ENCODE results near the gene CELF4.

Gene CELF4

GRCh38 chr18:37521510-37522465, 43.8 kb downstream of the CELF4 start:
- no peak for DNase-seq

- DNase-seq: no peak
These were observed 45.1 kb downstream of the CELF4 start for GRCh38 chr18:37520508-37520907.

GRCh38 chr18:37519510-37520135, 46.0 kb downstream of the CELF4 start:
- DNase-seq: no peak

- no peak for DNase-seq
These were observed 49.2 kb downstream of the CELF4 start for GRCh38 chr18:37516361-37516853.

GRCh38 chr18:37514953-37515352, 50.6 kb downstream of the CELF4 start:
- DNase-seq: no peak

GRCh38 chr18:37512400-37512799, 53.2 kb downstream of the CELF4 start:
- DNase-seq: no peak

GRCh38 chr18:37511721-37512298, 53.8 kb downstream of the CELF4 start:
- no peak for DNase-seq

- no peak for DNase-seq
These were observed 56.0 kb downstream of the CELF4 start for GRCh38 chr18:37509600-37509999.

GRCh38 chr18:37508207-37508606, 57.4 kb downstream of the CELF4 start:
- no peak for DNase-seq

- no peak for DNase-seq
These were observed 58.4 kb downstream of the CELF4 start for GRCh38 chr18:37507239-37507638.

GRCh38 chr18:37506001-37506400, 59.6 kb downstream of the CELF4 start:
- DNase-seq: no peak

GRCh38 chr18:37505321-37505720, 60.3 kb downstream of the CELF4 start:
- DNase-seq: no peak

GRCh38 chr18:37502601-37503000, 63.0 kb downstream of the CELF4 start:
- DNase-seq: no peak

GRCh38 chr18:37502036-37502435, 63.6 kb downstream of the CELF4 start:
- no peak for DNase-seq

GRCh38 chr18:37501136-37501535, 64.5 kb downstream of the CELF4 start:
- no peak for DNase-seq

- DNase-seq: no peak
These were observed 65.7 kb downstream of the CELF4 start for GRCh38 chr18:37499913-37500312.

GRCh38 chr18:37499044-37499443, 66.6 kb downstream of the CELF4 start:
- DNase-seq: no peak

GRCh38 chr18:37497853-37498518, 67.6 kb downstream of the CELF4 start:
- no peak for DNase-seq

- DNase-seq: no peak
These were observed 69.0 kb downstream of the CELF4 start for GRCh38 chr18:37496568-37496967.

GRCh38 chr18:37495354-37495753, 70.2 kb downstream of the CELF4 start:
- no peak for DNase-seq

GRCh38 chr18:37494406-37494805, 71.2 kb downstream of the CELF4 start:
- DNase-seq: no peak

GRCh38 chr18:37493352-37493935, 72.2 kb downstream of the CELF4 start:
- no peak for DNase-seq

- DNase-seq: no peak
These were observed 72.6 kb downstream of the CELF4 start for GRCh38 chr18:37492952-37493351.
